ENCODE measurements around the gene CCDC33.

Gene CCDC33

DNA sequence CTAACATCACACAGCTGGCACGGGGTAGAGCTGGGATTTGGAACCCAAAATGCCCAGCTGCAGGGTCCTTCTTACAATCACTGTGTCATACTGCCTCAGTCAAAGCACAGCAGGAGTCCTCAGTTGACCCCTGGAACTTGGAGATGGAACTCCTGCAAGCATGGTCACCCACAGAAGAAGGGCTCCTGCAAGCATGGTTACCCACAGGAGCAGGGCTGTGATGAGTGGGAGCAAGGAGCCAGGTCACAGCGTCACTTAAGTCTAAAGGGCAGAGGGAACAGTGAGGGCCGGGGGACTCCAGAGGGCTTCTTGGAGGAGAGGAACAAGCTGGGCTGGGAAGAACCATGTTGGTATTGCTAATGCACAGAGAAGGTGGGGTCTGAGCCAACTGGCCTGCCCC lies 24.9 kb downstream of the CCDC33 start:
- DNase-seq: no peak

DNA sequence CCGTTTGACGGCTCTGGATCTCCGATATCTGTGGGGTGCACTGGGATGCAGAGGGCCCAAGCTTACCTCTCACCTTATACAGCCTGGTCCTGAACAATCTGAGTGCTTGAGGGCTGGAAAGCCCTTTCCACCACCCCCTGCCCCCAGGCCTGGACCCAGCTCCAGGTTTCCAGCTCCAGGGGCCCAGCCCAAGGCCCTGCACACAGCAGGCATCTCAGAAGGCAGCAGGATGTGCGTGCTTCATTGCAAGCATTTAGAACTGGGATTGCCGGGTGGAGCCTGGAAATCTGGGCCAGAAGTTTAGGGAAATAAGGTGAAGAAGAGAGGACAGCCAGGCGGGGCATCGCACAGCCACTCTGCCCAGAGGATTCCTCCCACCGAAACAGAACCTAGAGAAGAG lies 25.6 kb downstream of the CCDC33 start:
- no peak for DNase-seq

DNA sequence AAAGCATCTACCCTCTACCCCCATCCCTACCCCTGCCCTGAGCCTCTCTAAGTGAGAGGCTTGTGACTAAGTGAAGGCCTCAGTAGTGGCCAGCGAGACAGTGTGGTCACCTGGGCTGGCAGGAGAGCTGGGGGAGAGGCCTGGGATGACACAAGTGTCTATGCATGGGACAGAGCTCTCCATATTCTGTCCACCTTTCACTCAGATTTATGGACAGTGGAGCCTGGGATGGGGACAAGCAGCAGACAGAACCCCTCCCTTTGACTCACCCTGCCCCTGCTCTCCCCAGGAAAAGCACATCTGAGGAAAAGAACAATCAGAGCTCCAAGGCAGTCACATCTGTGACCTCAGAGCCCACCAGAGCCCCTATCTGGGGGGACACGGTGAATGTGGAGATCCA lies 26.0 kb downstream of the CCDC33 start:
- no peak for DNase-seq

DNA sequence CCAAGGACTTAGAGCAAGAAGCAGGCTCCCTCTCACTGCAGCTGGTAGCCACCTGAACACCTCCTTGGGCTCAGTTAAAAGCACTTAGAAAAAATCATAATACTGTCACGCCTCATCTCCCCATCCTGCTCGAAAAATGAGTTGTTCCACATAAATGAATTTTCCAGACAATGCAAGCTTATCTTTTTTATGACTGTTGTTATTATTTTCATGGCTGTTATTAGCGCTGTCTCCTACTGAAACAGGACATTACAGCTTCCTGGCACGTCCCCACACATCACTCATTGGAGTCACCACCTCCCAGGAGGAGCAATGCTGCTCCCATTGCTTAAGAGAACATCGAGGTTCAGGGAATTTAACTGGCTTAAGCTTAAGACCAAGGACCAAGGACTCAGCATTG lies 26.5 kb downstream of the CCDC33 start:
- DNase-seq: no peak

DNA sequence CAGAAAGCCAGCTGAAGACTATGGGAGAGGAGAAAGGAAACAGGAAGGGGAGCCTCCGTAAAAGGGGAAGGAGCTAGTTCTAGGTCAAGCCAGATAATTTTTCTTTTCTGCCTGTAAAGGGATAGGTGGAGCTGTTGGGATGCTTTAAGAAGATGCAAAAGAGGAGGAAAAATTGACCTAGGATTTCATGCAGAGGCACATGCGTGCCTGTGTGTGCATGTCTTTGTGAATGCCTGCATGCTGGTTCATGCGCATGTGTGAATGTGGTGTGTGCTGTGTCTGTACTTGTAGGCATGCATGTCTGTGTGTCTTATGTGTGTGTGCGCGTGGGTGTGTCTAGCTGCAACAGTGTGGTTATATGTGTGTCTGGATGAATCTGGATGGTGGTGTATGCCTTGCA lies 27.3 kb downstream of the CCDC33 start:
- DNase-seq: no peak

DNA sequence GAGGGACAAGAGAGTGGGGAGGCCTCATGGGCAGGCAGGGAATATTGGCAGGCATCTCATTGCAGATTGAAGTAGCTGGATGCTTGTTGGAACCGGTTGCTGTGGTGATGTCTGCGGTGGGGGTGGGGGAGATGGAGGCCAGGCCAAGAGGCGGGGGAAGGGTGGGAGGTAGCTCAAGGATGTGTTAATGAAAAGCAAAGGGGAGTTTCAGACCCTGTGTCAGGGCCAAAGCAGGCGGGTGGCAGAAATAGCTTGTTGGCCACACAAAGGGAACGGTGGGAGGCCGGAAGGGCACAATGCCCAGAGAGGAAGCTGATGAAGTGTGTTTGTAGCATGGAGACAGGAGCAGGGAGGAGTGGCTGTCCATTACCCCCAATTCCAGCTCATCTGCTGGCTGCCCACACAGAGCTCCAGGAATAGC lies 28.0 kb downstream of the CCDC33 start:
- no peak for DNase-seq

DNA sequence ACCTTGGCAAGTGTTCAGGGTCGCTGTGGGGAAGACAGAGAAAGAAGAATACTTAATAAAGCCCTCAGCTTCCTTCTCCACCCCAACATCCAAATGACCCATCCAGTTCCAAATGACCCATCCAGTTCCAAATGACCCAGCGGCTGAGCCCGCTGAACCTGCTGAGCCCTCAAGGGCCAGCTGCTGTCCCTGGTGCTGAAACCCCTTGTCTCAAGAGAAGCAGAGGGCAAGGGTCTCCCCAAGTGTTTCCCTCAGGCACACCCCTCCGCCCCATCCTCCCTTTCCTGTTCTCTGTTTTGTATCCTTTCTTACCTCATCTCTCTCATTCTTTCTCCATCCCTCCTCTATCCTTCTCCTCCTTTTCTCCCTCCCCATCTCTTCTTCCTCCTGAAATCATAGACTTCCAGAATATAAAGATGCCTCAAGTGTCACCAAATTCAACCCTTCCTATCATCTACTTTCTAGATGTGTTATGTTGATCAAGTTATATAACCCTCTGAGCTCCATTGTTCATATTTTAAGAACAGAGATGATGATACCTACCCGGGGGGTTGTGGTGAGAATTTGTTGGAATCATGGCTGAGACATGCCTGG lies 29.0 kb downstream of the CCDC33 start:
- DNase-seq: no peak

DNA sequence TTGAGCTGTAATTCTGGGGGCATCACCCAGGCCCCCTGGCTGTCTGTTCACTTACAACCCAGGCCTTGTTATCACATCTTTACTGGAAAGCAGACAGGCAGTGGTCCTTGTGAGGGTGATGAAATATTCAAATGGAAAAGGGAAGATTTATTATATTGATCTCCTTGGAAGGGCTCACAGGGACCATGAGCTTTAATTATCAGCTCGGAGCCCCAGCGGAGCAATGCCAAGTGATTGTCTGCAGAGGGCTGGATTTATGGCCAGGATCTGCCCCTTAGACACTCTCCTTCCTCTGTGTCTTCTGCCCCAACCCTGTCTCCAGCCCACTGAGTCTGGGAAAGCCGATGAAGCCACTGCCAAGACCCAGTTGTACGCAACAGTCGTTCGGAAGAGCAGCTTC lies 31.9 kb downstream of the CCDC33 start:
- no peak for DNase-seq

DNA sequence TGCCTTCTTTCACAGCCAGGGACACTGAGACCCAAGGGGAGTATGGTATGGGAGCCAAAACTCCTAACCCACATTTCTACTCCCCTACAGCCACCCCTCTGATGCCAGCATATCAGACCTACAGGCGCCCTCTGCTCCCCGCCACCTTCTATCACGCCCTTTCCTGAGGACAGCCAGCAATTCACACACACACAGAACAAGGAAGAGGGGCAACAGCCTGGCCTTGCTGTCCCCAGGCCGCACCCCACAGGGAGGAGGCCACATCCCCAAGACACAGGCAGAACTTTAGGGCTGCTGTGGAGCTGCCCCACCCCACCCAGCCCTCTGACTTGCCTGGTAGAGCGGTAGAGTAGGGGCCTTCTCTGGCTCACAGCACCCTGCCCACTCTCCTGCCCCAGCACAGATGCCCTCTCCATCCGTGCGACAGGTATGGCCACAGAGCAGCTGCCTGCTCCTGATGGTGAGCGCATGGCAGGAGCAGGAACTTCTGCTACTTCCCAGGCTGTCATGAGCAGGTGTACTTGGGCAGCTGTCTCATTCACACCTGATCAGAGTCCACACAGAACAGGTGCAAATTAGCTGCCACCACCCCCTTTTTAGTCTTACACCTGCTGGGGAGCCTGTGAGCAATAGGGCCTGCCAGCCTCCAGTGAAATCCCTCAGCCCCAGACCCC lies 33.4 kb downstream of the CCDC33 start:
- no peak for DNase-seq

DNA sequence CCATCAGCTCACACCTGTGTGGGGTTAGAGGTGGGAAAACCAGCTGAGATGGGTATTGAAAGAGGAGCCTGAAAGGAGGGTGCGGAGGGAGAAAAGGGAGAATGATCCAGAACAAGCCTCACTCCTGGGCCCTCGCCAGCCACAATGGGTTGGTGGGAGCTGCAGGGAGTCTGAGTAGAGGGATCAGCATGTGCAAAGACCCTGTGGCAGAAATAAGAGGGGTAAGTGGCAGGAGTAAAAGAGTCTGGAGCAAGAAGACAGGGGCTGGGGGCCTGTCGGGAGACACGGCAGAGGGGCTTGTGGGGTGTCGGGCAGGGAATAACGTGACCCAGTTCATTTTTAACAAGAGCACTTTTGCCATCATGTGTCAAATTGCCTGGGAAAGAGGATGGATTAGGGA lies 34.0 kb downstream of the CCDC33 start:
- DNase-seq: no peak

DNA sequence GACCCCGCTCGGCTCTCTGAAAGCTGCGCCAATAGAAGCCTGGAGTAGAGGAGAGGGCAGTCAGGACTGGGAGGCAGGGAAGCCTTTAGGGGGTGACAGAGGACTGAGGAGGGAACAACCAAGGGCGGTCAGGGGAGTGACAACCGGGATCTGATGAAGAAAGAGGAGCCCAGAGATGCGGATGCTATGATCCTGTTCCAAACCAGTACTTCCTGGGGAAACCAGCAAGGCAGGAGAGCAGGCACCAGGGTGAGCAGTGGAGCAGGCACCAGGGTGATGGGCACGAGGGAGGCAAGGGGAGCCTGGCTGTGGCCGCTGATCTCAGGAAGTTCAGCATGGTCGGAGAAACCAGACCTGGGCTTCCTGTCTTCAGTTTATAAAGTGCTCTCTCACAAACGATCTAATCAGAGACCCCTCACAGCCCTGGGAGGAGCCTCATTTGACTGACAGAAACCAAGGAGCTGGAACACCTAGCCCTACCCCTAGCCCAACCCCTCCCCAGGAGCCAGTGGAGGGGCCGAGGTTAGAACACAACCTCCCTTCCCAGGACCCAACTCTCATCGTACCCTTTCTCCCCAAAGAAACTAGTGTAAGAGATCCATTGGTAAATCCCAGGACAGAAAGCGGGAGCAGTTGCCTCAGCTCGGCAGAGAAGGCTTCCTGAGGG lies 34.9 kb downstream of the CCDC33 start:
- DNase-seq: no peak

DNA sequence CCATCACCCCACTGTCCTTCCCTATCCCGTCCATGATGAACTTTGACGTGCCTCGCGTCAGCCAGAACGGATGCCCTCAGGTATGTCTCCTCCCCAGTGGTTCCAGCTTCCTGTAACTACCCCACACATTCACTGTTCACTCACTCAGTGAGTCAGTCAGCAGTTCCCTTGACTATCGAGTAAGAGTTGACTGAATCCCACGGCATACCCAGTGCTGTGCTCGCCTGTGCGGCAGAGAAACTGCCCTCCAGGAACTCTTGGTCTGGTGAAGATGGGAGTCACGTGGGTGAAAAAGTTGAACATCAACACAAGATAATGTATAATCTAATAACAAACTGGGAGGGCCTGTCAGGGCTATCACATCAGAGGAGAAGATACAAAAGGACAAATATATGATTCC lies 36.7 kb downstream of the CCDC33 start:
- DNase-seq: no peak

DNA sequence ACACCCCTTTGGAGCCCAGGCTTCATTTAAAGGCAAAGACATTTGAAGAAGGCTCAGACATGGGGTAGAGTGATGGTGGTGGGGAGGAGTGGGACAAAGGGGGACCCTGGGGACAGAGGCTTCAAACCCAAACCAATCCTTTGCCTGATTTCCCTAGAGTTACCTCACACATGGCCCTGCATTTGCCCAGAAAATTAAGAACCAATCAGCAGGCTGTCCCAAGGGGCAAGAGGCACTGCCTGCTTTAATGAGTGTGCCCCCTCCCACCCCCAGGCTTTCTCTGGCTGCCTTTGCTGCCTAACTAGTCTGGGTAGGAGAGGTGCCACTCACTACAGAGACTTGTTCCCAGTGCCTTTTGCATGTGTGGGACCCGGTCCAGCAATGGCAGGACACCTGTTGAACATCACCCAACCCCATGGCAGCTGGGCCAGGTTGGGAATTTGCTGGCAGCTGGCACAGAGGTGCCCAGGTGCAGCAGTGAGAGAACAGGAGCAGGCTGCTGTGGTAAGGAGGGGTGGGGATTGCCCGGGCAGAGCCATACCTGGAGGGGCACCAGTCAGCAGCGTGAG lies 38.4 kb downstream of the CCDC33 start:
- no peak for DNase-seq

DNA sequence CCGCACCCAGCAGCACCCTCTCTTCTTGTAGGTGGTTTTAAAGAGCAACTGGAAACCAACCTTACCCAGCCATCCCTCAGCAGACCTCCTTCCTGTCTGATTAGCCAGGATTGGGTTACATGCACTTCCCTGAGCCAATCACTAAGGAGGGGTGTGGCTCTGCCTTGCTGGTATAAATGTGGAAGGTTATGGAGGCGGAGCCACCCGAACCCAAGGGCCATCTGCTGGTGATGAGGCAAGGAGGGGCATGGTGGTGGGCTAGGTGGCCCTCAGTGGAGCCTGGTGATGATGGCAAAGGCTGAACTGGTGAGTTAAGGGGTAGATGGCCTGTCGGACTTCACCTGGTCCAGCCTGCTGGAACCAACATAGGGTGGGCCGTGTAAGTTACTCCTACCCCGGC lies 39.8 kb downstream of the CCDC33 start:
- DNase-seq: no peak

DNA sequence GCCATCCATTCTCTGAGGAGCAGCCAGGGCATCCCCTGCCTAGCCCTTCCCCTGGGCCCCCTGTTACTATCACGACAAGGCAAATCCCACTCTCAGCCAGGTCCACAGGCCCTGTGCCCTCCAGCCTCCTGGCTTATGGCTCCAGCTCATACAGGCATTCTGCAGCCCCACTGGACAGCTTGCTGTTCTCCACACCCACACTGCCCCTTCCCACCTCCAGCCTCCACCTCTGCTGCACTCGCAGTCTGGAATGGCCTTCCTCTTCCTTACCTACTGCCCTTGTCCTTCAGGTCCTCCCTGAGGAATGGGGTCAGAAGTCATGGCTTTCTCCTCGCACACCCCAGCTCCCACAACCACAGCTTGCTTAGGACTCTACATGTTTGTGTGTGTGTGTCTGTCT lies 40.4 kb downstream of the CCDC33 start:
- no peak for DNase-seq

DNA sequence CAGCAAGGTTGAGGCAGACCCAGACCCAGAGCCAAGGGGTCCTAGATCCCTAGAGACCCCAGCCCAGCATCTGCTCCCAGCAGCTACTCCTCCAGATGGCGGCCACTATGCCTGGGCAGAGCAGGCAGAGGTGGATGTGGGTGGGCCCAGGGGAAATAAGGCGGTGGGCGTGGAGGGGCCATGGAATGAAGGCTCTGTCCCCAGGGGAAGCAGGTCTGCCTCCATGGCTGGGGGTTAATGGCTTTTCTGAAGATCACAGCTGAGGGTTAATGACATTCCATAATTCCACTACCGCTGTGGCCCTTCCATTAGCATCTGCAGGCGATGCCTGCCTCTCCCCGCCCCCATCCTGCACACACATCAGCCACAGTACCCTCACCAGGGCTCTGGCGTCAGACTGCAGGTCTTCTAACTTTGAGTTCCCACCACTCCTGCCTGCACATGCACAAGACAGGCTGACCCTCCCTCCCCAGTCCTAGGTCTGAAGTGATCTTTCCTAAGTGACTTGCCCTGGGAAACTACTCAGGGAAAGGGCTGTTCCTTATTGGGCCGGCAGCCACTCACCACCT lies 41.2 kb downstream of the CCDC33 start:
- no peak for DNase-seq

DNA sequence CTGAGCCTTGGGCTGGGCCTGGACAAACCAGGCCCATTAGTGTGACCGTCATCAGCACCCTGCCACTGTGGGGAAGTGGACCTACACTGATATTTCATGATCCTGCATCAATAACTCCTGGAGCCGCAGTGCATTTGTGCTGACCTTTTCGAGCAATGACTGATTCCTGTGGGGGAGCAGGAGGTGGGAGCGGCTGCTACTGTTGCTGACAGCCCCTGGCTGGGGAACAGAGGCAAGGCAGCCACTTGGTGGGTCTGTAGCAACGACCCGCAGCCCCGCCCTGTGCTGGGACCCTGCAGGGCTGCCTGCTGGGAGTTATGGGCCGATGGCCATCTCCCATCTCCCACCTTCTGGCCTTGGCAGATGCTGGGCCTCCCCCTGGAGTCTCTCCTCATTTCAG lies 42.1 kb downstream of the CCDC33 start:
- no peak for DNase-seq

DNA sequence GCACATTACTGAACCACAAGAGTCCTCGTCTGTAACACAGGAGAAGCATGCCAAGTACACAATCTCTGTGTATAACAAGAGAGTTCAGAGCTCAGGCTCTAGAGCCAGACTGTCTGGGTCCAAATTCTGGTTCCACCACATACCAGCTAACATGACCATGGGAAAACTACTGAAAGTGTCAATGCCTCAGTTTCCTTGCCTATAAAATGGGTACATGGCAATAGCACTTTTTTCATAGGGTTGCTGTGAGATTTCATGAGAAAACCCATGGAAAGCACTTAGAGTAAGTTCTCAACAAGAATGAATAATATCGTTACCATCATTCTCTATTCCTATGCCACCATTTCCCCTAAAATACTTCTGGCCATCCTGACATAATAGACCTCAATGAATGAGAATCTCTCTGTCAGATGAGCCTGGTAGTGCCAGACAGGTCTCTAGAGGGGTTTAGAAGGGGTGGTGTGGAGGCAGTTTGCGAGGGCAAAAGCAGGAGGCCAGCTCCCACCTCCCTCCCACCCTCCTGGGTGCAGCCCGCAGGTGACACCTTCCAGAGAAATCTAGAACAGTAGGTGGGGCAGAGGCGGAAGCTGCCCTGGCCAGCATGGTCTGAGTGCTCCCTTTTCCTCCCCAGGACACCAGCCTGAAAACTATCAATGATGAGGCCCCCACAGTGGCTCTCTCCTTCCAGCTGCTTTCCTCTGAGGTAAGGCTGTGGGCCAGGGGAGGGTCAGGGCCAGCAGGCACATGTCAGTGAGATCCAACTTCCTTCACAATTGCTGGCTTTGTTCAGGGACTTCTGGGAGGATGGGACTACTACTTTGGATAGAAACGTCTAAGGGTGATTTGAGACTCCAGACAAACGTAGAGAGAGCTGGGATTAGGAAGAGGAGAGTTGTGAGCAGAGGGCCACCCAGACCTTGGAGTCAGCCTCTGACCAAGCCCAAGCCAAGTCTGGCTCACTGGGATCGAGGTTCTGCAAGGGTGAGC lies 45.3 kb downstream of the CCDC33 start:
- DNase-seq: no peak

DNA sequence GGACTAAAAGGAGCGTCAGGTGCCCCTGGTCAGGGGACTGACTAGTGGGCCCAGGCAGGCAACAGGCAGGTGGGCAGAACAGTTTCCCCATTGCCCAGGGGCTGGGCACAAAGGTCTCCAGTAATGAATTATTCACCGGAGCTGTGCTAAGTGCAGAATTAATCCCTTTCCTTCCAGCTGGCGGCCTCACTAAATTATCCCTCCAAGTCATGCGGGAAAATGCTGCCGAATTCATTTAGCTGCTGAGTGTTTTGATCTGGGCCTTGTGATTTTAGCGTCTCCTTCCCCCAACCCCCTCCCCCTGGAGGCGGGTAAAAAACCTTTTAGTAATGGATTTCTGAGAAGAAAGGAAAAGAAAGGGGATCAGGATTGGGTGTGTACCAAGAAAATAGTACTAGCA lies 47.2 kb downstream of the CCDC33 start:
- no peak for DNase-seq

DNA sequence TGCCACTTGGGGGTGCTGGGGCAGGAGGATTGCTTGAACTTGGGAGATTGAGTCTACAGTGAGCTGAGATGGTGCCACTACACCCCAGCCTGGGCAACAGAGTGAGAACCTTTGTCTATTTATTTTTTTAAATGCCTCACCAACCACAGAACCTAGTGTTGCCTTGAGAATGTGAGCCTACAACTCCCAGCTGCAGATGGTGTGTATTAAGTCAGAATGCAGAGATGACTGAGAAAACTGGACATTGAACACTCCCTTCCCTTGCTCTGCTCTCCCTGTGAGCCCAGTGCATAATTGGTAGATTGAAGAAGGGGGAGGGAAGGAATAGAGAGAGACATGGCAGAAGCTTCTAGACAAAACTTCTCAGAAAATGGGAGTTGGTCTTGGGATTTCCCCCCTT lies 53.5 kb downstream of the CCDC33 start:
- DNase-seq: no peak

DNA sequence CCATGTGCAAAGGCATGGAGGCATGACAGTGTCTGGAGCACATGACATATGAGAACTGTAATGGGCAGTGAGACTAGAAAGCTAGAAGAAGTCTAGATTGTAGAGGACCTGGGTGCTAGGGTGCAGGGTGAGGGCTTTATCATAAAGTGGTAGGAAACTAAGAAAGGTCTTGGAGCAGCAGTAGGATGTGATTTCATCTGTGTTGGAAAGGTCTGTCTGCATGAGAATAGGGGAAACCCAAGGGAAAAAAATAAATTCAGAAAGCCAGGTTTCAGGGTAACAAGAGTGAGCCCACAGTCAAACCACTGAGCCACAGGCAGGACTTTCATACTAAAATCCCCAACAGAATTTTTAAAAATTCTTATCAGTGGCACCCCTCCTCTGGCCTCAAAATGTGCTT lies 54.5 kb downstream of the CCDC33 start:
- no peak for DNase-seq
